H1 (cell line): ENCODE results near the gene CEP44.

ENCODE experiments used
- KDM1A ChIP-seq: fragments of 200-600, 300-600 bp; sonication (generic); IDR thresholded peaks from 2 replicates; pipeline ENCODE4 v1.7.1; 2016; ENCODE audit warnings: mild to moderate bottlenecking, low read length, borderline replicate concordance
- MAX ChIP-seq: IDR thresholded peaks from 2 replicates; pipeline ENCODE4 v1.6.1; 2012; ENCODE audit warnings: inconsistent platforms

- TF ChIP-seq MAX (no peak), KDM1A (no peak)
Observed at GRCh38 chr4:174307694-174308093, 24.0 kb downstream of the CEP44 start.
